Measurements from ENCODE around the gene CDH23. TPM values are rescaled to one million over a fixed set of nuclear protein-coding genes. Genes with fewer than 3 reads are reported as not detected.

The CDH23 gene
- total and polyA plus RNA-seq, 2 of the 8 experiments (the other 6 are each of a cell fraction or from before 2014, with no cell fraction given): 1.9 to 4.9 TPM

- Histone ChIP-seq H3K9me3 (ENCODE audit: insufficient read depth in 2 of 2, low read depth in 1 of 2, low read length in 1 of 2) (no peaks in the 10 kb centered on the region), H3K14ac (ENCODE audit: insufficient read length) (no peak overlapping the region), H3K4me3 (ENCODE audit: extremely low read depth in 1 of 4, insufficient read depth in 2 of 4, low read depth in 3 of 4, low read length in 4 of 4) (no peak overlapping the region), H3K27ac (ENCODE audit: low read depth, low read length) (no peak overlapping the region), H4K5ac (ENCODE audit: insufficient read length, low read depth, low read length) (no peak overlapping the region), H3K4me2 (ENCODE audit: insufficient read depth in 1 of 2, low read depth in 2 of 2, low read length in 2 of 2) (no peak overlapping the region), H4K8ac (ENCODE audit: extremely low read depth, insufficient read depth, low read length) (no peak overlapping the region), H3K56ac (replicated peaks; ENCODE audit: insufficient read length, low read depth, low read length) (no peak overlapping the region), H4K20me1 (replicated peaks in 1 of 2; ENCODE audit: control insufficient read depth in 1 of 2, insufficient read depth in 2 of 2, low read length in 2 of 2) (no peaks in the 10 kb centered on the region), H2AFZ (ENCODE audit: low read length) (no peak overlapping the region), H3K4ac (replicated peaks; ENCODE audit: insufficient read length, low read depth, low read length) (no peak overlapping the region), H2BK20ac (ENCODE audit: low read length) (no peak overlapping the region), H3K79me1 (ENCODE audit: low read depth, low read length) (no peaks in the 10 kb centered on the region), H2BK5ac (ENCODE audit: low read depth, low read length) (no peak overlapping the region), H3K23ac (ENCODE audit: insufficient read length) (no peak overlapping the region), H3K79me2 (ENCODE audit: control insufficient read depth in 1 of 2, insufficient read depth in 2 of 2, low read length in 2 of 2) (no peaks in the 10 kb centered on the region), H2AK5ac (ENCODE audit: low read depth, low read length) (no peak overlapping the region), H2BK12ac (ENCODE audit: low read depth, low read length) (no peak overlapping the region), H3K36me3 (ENCODE audit: control insufficient read depth in 2 of 4, insufficient read depth in 4 of 4, low read length in 3 of 4) (no peaks in the 10 kb centered on the region), H3K23me2 (ENCODE audit: low read depth, low read length) (no peaks in the 10 kb centered on the region), H3K4me1 (replicated peaks in 1 of 4; ENCODE audit: control insufficient read depth in 3 of 4, insufficient read depth in 4 of 4, low read length in 3 of 4) (no peaks in the 10 kb centered on the region), H3K27me3 (replicated peaks in 1 of 4; ENCODE audit: control insufficient read depth in 3 of 4, extremely low read depth in 1 of 4, insufficient read depth in 3 of 4, low read length in 3 of 4) (no peaks in the 10 kb centered on the region), H3K18ac (ENCODE audit: extremely low read depth, low read length) (no peak overlapping the region), H2BK15ac (ENCODE audit: low read length) (no peak overlapping the region), H4K91ac (replicated peaks; ENCODE audit: insufficient read length, low read length) (no peak overlapping the region), H2BK120ac (replicated peaks; ENCODE audit: low read depth, low read length) (no peak overlapping the region), H3K9ac (replicated peaks in 1 of 4; ENCODE audit: extremely low read depth in 1 of 4, low read depth in 3 of 4, low read length in 3 of 4) (no peak overlapping the region)
- WGBS, 2 experiments (ENCODE audit: extremely low coverage in 1 of 2, insufficient coverage in 1 of 2, insufficient read length in 1 of 2, insufficient replicate concordance in 2 of 2, low coverage in 1 of 2, low lambda C conversion rate in 2 of 2, missing lambda C conversion rate in 1 of 2): 88% methylated on average over 3 of the region's 3 CpGs; no CpG with 5 or more reads in 1 of the 2 experiments
- CTCF ChIA-PET (ENCODE audit: partially characterized antibody): interaction anchor here (0.6 to 6.1 kb wide), 11 partner anchors 8 to 113 kb away, joined by 3 to 31 read pairs (median 7); no protein-coding TSS in a partner anchor
- TF ChIP-seq SAP30 (IDR thresholded peaks at IDR 0.05; ENCODE audit: insufficient read depth, insufficient replicate concordance, low read length): no peak
- TF ChIP-seq HDAC2 (IDR thresholded peaks at IDR 0.05; ENCODE audit: borderline replicate concordance in 1 of 2, low read depth in 2 of 2, low read length in 2 of 2): no peak
- TF ChIP-seq KDM1A (IDR thresholded peaks at IDR 0.05; ENCODE audit: borderline replicate concordance, low read length): no peak
- no peak for TF ChIP-seq TBP (IDR thresholded peaks at IDR 0.05; ENCODE audit: low read depth, low read length)
- TF ChIP-seq RFX5 (IDR thresholded peaks at IDR 0.05; ENCODE audit: borderline replicate concordance, low read depth, low read length): no peak
- TF ChIP-seq EZH2 (IDR thresholded peaks at IDR 0.05; ENCODE audit: low read depth, low read length, severe bottlenecking): no peak
- TF ChIP-seq RXRA (IDR thresholded peaks at IDR 0.05; ENCODE audit: insufficient read depth, low read depth, low read length): no peak
- DNase-seq (ENCODE audit: low read depth in 1 of 2, low spot score in 2 of 2) (no peak), FAIRE-seq (no peak)
- POLR2A ChIA-PET (ENCODE audit: partially characterized antibody): no interaction called here
Measured at GRCh38 chr10:71456631-71457030, 59.9 kb downstream of the CDH23 start.
